SU-DHL-6 (cell line): ENCODE data around the gene CAPZA2.

ENCODE experiments used
- CTCF ChIP-seq: fragments of 200-600 bp; sonication (generic); IDR thresholded peaks from one replicate; pipeline ENCODE4 v1.5.1; 2017; ENCODE audit warnings: antibody characterized with exemption, mild to moderate bottlenecking, low read length, moderate library complexity; ENCODE audit not compliant: insufficient read depth, poor library complexity, severe bottlenecking
- EZH2phosphoT487 ChIP-seq: fragments of 200-600 bp; sonication (generic), shearing (Covaris generic); conservative IDR thresholded peaks from 2 replicates; pipeline ENCODE4 v1.6.1; 2018; ENCODE audit warnings: mild to moderate bottlenecking, antibody characterized with exemption, low read length, moderate library complexity, mixed read lengths

GRCh38 chr7:116933465-116933864 lies 71.1 kb downstream of the CAPZA2 start:
- no peak for TF ChIP-seq CTCF
- no peak for TF ChIP-seq EZH2phosphoT487
